Neutrophil (primary cell): ENCODE results near the gene TFAP2A.

ENCODE experiments used
- H3K27ac ChIP-seq: fragments of 200-600 bp; sonication (generic); 2 replicates; pipeline ENCODE4 v1.5.1; 2016; ENCODE audit warnings: mild to moderate bottlenecking, moderate library complexity
- H3K27me3 ChIP-seq: fragments of 200-600 bp; sonication (generic); 2 replicates; pipeline ENCODE4 v1.6.0; 2016; ENCODE audit warnings: mild to moderate bottlenecking
- H3K36me3 ChIP-seq: fragments of 200-600 bp; sonication (generic); 2 replicates; pipeline ENCODE4 v1.5.1; 2017
- H3K4me1 ChIP-seq, 2 experiments: fragments of 200-600 bp in 1 of 2; sonication (generic) in 1 of 2; 1 replicate in 1 of 2; 2 replicates in 1 of 2; pipeline versions ENCODE4 v1.5.1 to v1.6.1; 2013 to 2016; ENCODE audit warnings: low read depth in 1 of 2, low read length in 1 of 2, mild to moderate bottlenecking in 1 of 2, moderate library complexity in 1 of 2; ENCODE audit not compliant: control insufficient read depth in 1 of 2, insufficient read depth in 1 of 2
- H3K4me3 ChIP-seq, 2 experiments: fragments of 200-600 bp in 1 of 2; sonication (generic) in 1 of 2; 1 replicate in 1 of 2; 2 replicates in 1 of 2; pipeline ENCODE4 v1.5.1; 2013 to 2016; ENCODE audit warnings: low read depth in 1 of 2, low read length in 1 of 2, mild to moderate bottlenecking in 1 of 2, moderate library complexity in 1 of 2
- H3K9me3 ChIP-seq: fragments of 200-600 bp; sonication (generic); 2 replicates; pipeline ENCODE4 v1.5.1; 2016
- CTCF ChIP-seq: fragments of 200-600 bp; sonication (generic); IDR thresholded peaks from 2 replicates; pipeline ENCODE4 v1.5.1; 2016; ENCODE audit warnings: antibody characterized with exemption

The TFAP2A gene

GRCh38 chr6:10398446-10399218, 16.2 kb downstream of the TFAP2A start:
- Histone ChIP-seq H3K4me1 (peaks cover 3% of the 10 kb centered on the region in 2 experiments), H3K36me3 (no peaks in the 10 kb centered on the region), H3K27ac (no peak overlapping the region), H3K27me3 (peaks cover 100% of the 10 kb centered on the region), H3K4me3 (no peak overlapping the region), H3K9me3 (no peaks in the 10 kb centered on the region)
- TF ChIP-seq CTCF = no peak

DNA sequence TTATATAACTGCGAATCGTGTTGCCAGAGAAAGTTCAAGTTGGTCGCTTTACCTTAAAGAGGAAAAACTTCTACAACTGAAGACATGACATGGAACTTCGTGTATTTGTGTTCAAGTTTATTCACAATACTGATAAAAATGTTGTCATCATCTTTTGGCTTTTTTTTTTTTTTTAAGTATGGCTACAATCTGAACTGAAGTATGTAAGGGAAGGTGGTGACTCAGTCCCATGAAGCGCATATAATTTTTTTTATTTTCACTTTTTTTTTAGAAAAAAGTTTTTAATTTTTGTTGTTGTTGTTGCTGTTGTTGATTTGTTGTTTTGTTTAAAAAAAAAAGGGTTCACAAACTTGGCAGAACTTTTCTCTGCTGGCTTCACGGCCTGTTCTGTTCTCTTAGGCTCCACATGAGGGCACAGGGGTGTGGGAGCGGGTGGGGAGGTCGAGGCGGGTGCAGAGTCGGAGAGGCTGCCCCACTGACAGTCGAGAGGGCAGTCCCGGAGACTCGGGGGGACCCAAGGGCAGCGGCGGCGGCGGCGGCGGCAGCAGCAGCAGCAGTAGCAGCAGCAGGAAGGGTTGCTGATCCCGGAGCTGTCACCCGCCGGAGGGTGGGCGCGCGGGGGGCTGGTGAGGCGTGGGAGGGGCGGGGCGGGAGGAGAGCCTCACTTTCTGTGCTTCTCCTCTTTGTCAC, 17.0 kb downstream of the TFAP2A start:
- Histone ChIP-seq H3K4me3 (no peak overlapping the region), H3K27me3 (peaks cover 100% of the 10 kb centered on the region), H3K27ac (no peak overlapping the region), H3K36me3 (no peaks in the 10 kb centered on the region), H3K9me3 (no peaks in the 10 kb centered on the region), H3K4me1 (no peaks in the 10 kb centered on the region)
- no peak for TF ChIP-seq CTCF

DNA sequence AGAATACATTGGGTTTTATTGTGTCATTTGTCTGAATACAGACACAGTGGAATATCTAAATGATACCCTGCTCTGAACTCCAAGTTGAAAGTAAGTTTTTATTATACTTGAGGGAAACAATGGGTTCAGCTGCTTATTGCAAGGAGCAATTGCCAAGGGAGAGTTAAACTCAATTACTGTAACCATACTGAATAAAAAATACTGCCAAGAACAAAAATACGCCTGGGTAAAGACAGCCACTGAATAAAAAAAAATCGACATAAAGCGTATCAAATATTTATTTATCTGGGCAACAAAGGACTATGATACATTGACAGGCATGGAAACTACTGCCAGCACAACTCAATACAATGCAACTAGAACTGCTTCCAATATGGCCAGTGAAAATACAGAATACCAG, 18.1 kb downstream of the TFAP2A start:
- Histone ChIP-seq H3K4me3 (no peak overlapping the region), H3K9me3 (no peaks in the 10 kb centered on the region), H3K4me1 (no peaks in the 10 kb centered on the region), H3K27ac (no peak overlapping the region), H3K27me3 (peaks cover 100% of the 10 kb centered on the region), H3K36me3 (no peaks in the 10 kb centered on the region)
- TF ChIP-seq CTCF = no peak

GRCh38 chr6:10395704-10396546, 18.9 kb downstream of the TFAP2A start:
- Histone ChIP-seq H3K4me1 (no peaks in the 10 kb centered on the region), H3K36me3 (no peaks in the 10 kb centered on the region), H3K27ac (no peak overlapping the region), H3K4me3 (no peak overlapping the region), H3K9me3 (no peaks in the 10 kb centered on the region), H3K27me3 (peaks cover 100% of the 10 kb centered on the region)
- TF ChIP-seq CTCF = no peak

- H3K9me3 ChIP-seq = no peaks in the 10 kb centered on the region
- TF ChIP-seq CTCF = no peak
- H3K27ac ChIP-seq = no peak overlapping the region
- H3K4me1 ChIP-seq = no peaks in the 10 kb centered on the region
- no peaks in the 10 kb centered on the region for H3K36me3 ChIP-seq
- no peak overlapping the region for H3K4me3 ChIP-seq
- peaks cover 100% of the 10 kb centered on the region for H3K27me3 ChIP-seq
These were observed 19.6 kb downstream of the TFAP2A start for GRCh38 chr6:10395171-10395703.
